Measurements from ENCODE around the gene PDE1A.

PDE1A gene

DNA sequence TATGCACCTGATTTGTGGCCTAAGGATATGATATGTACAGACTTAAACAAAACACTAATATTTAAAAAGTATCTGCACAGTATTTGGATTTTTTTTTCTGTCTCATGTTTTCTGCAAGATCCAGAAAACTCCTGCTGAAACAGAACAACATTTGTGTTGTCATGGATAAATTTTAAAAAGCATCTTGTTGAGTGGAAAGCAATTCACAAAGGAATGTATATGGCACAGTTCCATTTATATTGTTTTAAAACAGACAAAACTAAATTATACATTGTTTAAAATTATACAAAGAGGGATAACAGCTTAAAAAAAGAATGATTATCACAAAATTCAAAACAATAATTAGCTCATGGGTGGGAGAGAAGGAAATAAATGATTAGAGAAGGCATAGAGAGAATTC is 247.7 kb downstream of the PDE1A start:
- H3K79me2 ChIP-seq (ENCODE audit: insufficient read depth, low read length) = no peaks in the 10 kb centered on the region
- H3K9me3 ChIP-seq (ENCODE audit: insufficient read depth, low read depth, low read length) = peaks cover 2% of the 10 kb centered on the region; the same call in 1 of the 2 replicates
- no peaks in the 10 kb centered on the region for H3K9me2 ChIP-seq (replicated peaks; ENCODE audit: low read depth, low read length)
- H3K4me1 ChIP-seq (ENCODE audit: insufficient read depth, low read length, poor library complexity, severe bottlenecking) = no peaks in the 10 kb centered on the region
- no peak overlapping the region for H3K9ac ChIP-seq (ENCODE audit: low read depth, low read length, poor library complexity, severe bottlenecking)
- H4K20me1 ChIP-seq (ENCODE audit: insufficient read depth, low read length, poor library complexity, severe bottlenecking) = no peaks in the 10 kb centered on the region
- H3K4me3 ChIP-seq (ENCODE audit: low read length, poor library complexity, severe bottlenecking) = no peak overlapping the region
- TF ChIP-seq EZH2phosphoT487 (IDR thresholded peaks at IDR 0.05; ENCODE audit: borderline replicate concordance) = no peak
- TF ChIP-seq, protein P1, sequence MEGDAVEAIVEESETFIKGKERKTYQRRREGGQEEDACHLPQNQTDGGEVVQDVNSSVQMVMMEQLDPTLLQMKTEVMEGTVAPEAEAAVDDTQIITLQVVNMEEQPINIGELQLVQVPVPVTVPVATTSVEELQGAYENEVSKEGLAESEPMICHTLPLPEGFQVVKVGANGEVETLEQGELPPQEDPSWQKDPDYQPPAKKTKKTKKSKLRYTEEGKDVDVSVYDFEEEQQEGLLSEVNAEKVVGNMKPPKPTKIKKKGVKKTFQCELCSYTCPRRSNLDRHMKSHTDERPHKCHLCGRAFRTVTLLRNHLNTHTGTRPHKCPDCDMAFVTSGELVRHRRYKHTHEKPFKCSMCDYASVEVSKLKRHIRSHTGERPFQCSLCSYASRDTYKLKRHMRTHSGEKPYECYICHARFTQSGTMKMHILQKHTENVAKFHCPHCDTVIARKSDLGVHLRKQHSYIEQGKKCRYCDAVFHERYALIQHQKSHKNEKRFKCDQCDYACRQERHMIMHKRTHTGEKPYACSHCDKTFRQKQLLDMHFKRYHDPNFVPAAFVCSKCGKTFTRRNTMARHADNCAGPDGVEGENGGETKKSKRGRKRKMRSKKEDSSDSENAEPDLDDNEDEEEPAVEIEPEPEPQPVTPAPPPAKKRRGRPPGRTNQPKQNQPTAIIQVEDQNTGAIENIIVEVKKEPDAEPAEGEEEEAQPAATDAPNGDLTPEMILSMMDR (conservative IDR thresholded peaks at IDR 0.05; ENCODE audit: low read length) = no peak
- H3F3A ChIP-seq (ENCODE audit: low read depth) = no peaks in the 10 kb centered on the region
- H3K27me3 ChIP-seq (ENCODE audit: insufficient read depth, low read length, poor library complexity, severe bottlenecking) = no peaks in the 10 kb centered on the region
- H3K4me2 ChIP-seq (ENCODE audit: low read depth, low read length, poor library complexity, severe bottlenecking) = no peak overlapping the region
- H2AFZ ChIP-seq (ENCODE audit: low read length) = no peak overlapping the region
- H3K36me3 ChIP-seq (ENCODE audit: insufficient read depth, low read length) = no peaks in the 10 kb centered on the region

DNA sequence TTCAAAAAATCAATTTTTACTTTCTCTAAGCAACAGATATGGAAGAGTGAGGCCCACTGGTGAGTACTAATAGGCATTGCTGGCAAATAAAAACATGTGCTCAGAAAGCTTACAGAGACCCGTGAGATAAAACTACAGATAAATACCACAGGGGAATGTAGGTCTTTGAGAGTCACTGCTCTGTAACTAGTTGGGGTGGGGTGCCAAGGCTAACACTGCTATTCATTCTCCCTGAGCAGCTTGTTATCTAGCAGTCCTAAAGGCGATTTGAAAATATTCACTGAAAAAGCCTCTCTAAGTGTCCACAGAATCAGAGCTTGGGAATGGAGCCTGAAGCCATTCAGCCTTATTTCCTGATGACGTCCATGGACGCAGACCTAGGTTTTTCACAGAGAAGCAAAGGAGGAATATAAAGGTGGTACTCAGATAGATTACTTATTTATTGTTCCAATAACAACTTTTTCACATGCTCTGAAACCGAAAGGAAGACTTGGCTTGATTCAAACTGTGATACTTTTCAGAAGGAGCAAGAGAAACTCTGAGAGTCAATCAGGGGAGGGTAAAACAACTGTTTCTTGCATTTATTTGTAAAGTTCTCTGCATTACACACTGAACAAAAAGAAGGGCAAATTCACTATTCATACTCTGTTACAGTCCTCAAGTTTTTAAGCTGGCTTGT is 252.8 kb downstream of the PDE1A start:
- no peak overlapping the region for H3K4me3 ChIP-seq (ENCODE audit: low read length, poor library complexity, severe bottlenecking)
- no peaks in the 10 kb centered on the region for H3F3A ChIP-seq (ENCODE audit: low read depth)
- no peaks in the 10 kb centered on the region for H4K20me1 ChIP-seq (ENCODE audit: insufficient read depth, low read length, poor library complexity, severe bottlenecking)
- no peaks in the 10 kb centered on the region for H3K27me3 ChIP-seq (ENCODE audit: insufficient read depth, low read length, poor library complexity, severe bottlenecking)
- no peaks in the 10 kb centered on the region for H3K79me2 ChIP-seq (ENCODE audit: insufficient read depth, low read length)
- no peaks in the 10 kb centered on the region for H3K9me3 ChIP-seq (ENCODE audit: insufficient read depth, low read depth, low read length)
- H3K4me2 ChIP-seq (ENCODE audit: low read depth, low read length, poor library complexity, severe bottlenecking) = no peak overlapping the region
- no peak overlapping the region for H2AFZ ChIP-seq (ENCODE audit: low read length)
- no peaks in the 10 kb centered on the region for H3K36me3 ChIP-seq (ENCODE audit: insufficient read depth, low read length)
- TF ChIP-seq EZH2phosphoT487 (IDR thresholded peaks at IDR 0.05; ENCODE audit: borderline replicate concordance) = no peak
- TF ChIP-seq, protein P1 (conservative IDR thresholded peaks at IDR 0.05; ENCODE audit: low read length) = no peak
- H3K9ac ChIP-seq (ENCODE audit: low read depth, low read length, poor library complexity, severe bottlenecking) = no peak overlapping the region
- H3K9me2 ChIP-seq (replicated peaks; ENCODE audit: low read depth, low read length) = no peaks in the 10 kb centered on the region
- H3K4me1 ChIP-seq (ENCODE audit: insufficient read depth, low read length, poor library complexity, severe bottlenecking) = no peaks in the 10 kb centered on the region

GRCh38 chr2:182170341-182170740 is 256.5 kb downstream of the PDE1A start:
- H3F3A ChIP-seq (ENCODE audit: low read depth) = no peaks in the 10 kb centered on the region
- no peaks in the 10 kb centered on the region for H4K20me1 ChIP-seq (ENCODE audit: insufficient read depth, low read length, poor library complexity, severe bottlenecking)
- H3K4me2 ChIP-seq (ENCODE audit: low read depth, low read length, poor library complexity, severe bottlenecking) = no peak overlapping the region
- no peaks in the 10 kb centered on the region for H3K9me2 ChIP-seq (replicated peaks; ENCODE audit: low read depth, low read length)
- no peak overlapping the region for H3K4me3 ChIP-seq (ENCODE audit: low read length, poor library complexity, severe bottlenecking)
- no peaks in the 10 kb centered on the region for H3K4me1 ChIP-seq (ENCODE audit: insufficient read depth, low read length, poor library complexity, severe bottlenecking)
- H3K36me3 ChIP-seq (ENCODE audit: insufficient read depth, low read length) = no peaks in the 10 kb centered on the region
- no peaks in the 10 kb centered on the region for H3K79me2 ChIP-seq (ENCODE audit: insufficient read depth, low read length)
- no peak for TF ChIP-seq EZH2phosphoT487 (IDR thresholded peaks at IDR 0.05; ENCODE audit: borderline replicate concordance)
- TF ChIP-seq, protein P1 (conservative IDR thresholded peaks at IDR 0.05; ENCODE audit: low read length) = no peak
- no peak overlapping the region for H3K9ac ChIP-seq (ENCODE audit: low read depth, low read length, poor library complexity, severe bottlenecking)
- H2AFZ ChIP-seq (ENCODE audit: low read length) = no peak overlapping the region
- no peaks in the 10 kb centered on the region for H3K9me3 ChIP-seq (ENCODE audit: insufficient read depth, low read depth, low read length)
- H3K27me3 ChIP-seq (ENCODE audit: insufficient read depth, low read length, poor library complexity, severe bottlenecking) = no peaks in the 10 kb centered on the region

Data from Loucy (cell line).